HCT116 (cell line): ENCODE measurements around the gene SOBP. TPM values are rescaled to one million over a fixed set of nuclear protein-coding genes. Genes with fewer than 3 reads are reported as not detected.

Source experiments
- ATAC-seq: fragments of 200-7000 bp; cut with Tn5 transposase; 2 replicates; pipeline ENCODE4 v1.9.1; 2020; ENCODE audit warnings: mild to moderate bottlenecking, moderate library complexity
- BruUV-seq: library from RNA; stranded (reverse); fragments of 400-500 nt; replicated peaks from 2 replicates; lab custom pipeline; 2021; lab: Mats Ljungman, UMichigan
- CTCF ChIA-PET: fragments of 300-600 bp; sonication (Branson Sonifier 250); formaldehyde crosslinking; loops from one replicate; lab custom pipeline; 2021; ENCODE audit warnings: antibody characterized with exemption; lab: Charles Lee
- POLR2A ChIA-PET: fragments of 300-600, 350-600 bp; sonication (Branson Sonifier 250); formaldehyde crosslinking; loops from one replicate; lab custom pipeline; 2021; ENCODE audit warnings: antibody characterized with exemption; lab: Charles Lee
- RAD21 ChIA-PET, 2 experiments: fragments of 300-600 bp; sonication (Branson Sonifier 250); formaldehyde crosslinking; loops; one replicate each; lab custom pipeline; 2023; ENCODE audit warnings: low total read pairs in 2 of 2; ENCODE audit not compliant: uncharacterized antibody in 2 of 2, unreplicated experiment in 2 of 2, low non-redundant PET in 1 of 2; lab: Charles Lee
- DNase-seq: peaks from one replicate; pipeline ENCODE4 v3.0.0-alpha.2; 2010; ENCODE audit warnings: low read depth, low spot score
- H2AFZ ChIP-seq: fragments of 200-600 bp; shearing (Covaris generic), sonication (generic); 2 replicates; pipeline ENCODE4 v1.6.1; 2017; ENCODE audit warnings: low read depth, mixed run types, mixed read lengths, antibody characterized with exemption, low read length; ENCODE audit not compliant: poor library complexity, severe bottlenecking
- H3K27ac ChIP-seq: 2 replicates; pipeline ENCODE4 v1.5.1; 2012; ENCODE audit warnings: low read depth, low read length
- H3K27me3 ChIP-seq: fragments of 200-600 bp; sonication (generic); 2 replicates; pipeline ENCODE4 v1.6.1; 2016; ENCODE audit warnings: mixed run types, low read length, mixed read lengths; ENCODE audit not compliant: insufficient read depth
- H3K36me3 ChIP-seq, 2 experiments: fragments of 200-500 bp in 1 of 2; fragments of 200-600 bp in 1 of 2; sonication (Bioruptor generic) in 1 of 2; sonication (generic) in 1 of 2; 2 replicates each; pipeline versions ENCODE4 v1.5.1 to v1.6.1; 2014 to 2016; ENCODE audit warnings: low read length in 2 of 2, inconsistent platforms in 1 of 2, mixed read lengths in 1 of 2, mixed run types in 1 of 2; ENCODE audit not compliant: insufficient read depth in 2 of 2, control insufficient read depth in 1 of 2
- H3K4me1 ChIP-seq, 2 experiments: fragments of 200-600 bp in 1 of 2; sonication (generic) in 1 of 2; 2 replicates each; pipeline versions ENCODE4 v1.5.1 to v1.6.1; 2012 to 2017; ENCODE audit warnings: low read length in 2 of 2, inconsistent platforms in 1 of 2, mild to moderate bottlenecking in 1 of 2, mixed read lengths in 1 of 2, mixed run types in 1 of 2, moderate library complexity in 1 of 2; ENCODE audit not compliant: insufficient read depth in 2 of 2, control insufficient read depth in 1 of 2
- H3K4me2 ChIP-seq: fragments of 200-600 bp; sonication (generic); 2 replicates; pipeline ENCODE4 v1.6.1; 2017; ENCODE audit warnings: mixed run types, low read length, mixed read lengths
- H3K4me3 ChIP-seq, 2 experiments: fragments of 200-600 bp in 1 of 2; sonication (generic) in 1 of 2; replicated peaks in 1 of 2; 2 replicates each; pipeline ENCODE4 v1.5.1; 2011 to 2016; ENCODE audit warnings: low read length in 2 of 2, control low read depth in 1 of 2, low read depth in 1 of 2, mild to moderate bottlenecking in 1 of 2, mixed read lengths in 1 of 2, mixed run types in 1 of 2
- H3K79me2 ChIP-seq: fragments of 200-600 bp; sonication (generic); 2 replicates; pipeline ENCODE4 v1.6.1; 2017; ENCODE audit warnings: mild to moderate bottlenecking, mixed run types, low read length, moderate library complexity, mixed read lengths; ENCODE audit not compliant: insufficient read depth
- H3K9ac ChIP-seq: fragments of 200-600 bp; sonication (generic); 2 replicates; pipeline ENCODE4 v1.6.1; 2016; ENCODE audit warnings: low read length, mixed read lengths
- H3K9me2 ChIP-seq: fragments of 200-600 bp; sonication (generic), shearing (Covaris generic); 2 replicates; pipeline ENCODE4 v1.6.1; 2017; ENCODE audit warnings: mixed run types, mild to moderate bottlenecking, moderate library complexity; ENCODE audit not compliant: insufficient read depth
- H3K9me3 ChIP-seq, 2 experiments: fragments of 200-500 bp in 1 of 2; fragments of 200-600 bp in 1 of 2; sonication (Bioruptor generic) in 1 of 2; sonication (generic) in 1 of 2; 2 replicates each; pipeline ENCODE4 v1.6.1; 2014 to 2017; ENCODE audit warnings: low read length in 2 of 2, mixed read lengths in 2 of 2, inconsistent platforms in 1 of 2, low read depth in 1 of 2, mild to moderate bottlenecking in 1 of 2, mixed run types in 1 of 2, moderate library complexity in 1 of 2; ENCODE audit not compliant: control insufficient read depth in 1 of 2, insufficient read depth in 1 of 2
- H4K20me1 ChIP-seq: fragments of 200-600 bp; sonication (generic), shearing (Covaris generic); 2 replicates; pipeline ENCODE4 v1.6.1; 2017; ENCODE audit warnings: mixed run types, mild to moderate bottlenecking, moderate library complexity; ENCODE audit not compliant: insufficient read depth
- CBX3 ChIP-seq: IDR thresholded peaks from 2 replicates; pipeline ENCODE4 v1.6.1; 2012; ENCODE audit warnings: low read depth
- ELF1 ChIP-seq: IDR thresholded peaks from 2 replicates; pipeline ENCODE4 v1.6.1; 2012; ENCODE audit warnings: low read depth, borderline replicate concordance
- EZH2phosphoT487 ChIP-seq: fragments of 200-600 bp; IDR thresholded peaks from 2 replicates; pipeline ENCODE4 v1.6.1; 2018; ENCODE audit warnings: antibody characterized with exemption, borderline replicate concordance
- FOSL1 ChIP-seq: IDR thresholded peaks from 2 replicates; pipeline ENCODE4 v1.6.1; 2012; ENCODE audit warnings: low read depth
- POLR2A ChIP-seq: IDR thresholded peaks from 2 replicates; pipeline ENCODE4 v1.7.0; 2011; ENCODE audit warnings: borderline replicate concordance; ENCODE audit not compliant: insufficient read depth, insufficient read length; ENCODE audit errors: extremely low read depth
- POLR2AphosphoS5 ChIP-seq: IDR thresholded peaks from 2 replicates; pipeline ENCODE4 v1.6.1; 2011; ENCODE audit warnings: mild to moderate bottlenecking, low read depth, low read length, moderate library complexity
- RAD21 ChIP-seq: IDR thresholded peaks from 2 replicates; pipeline ENCODE4 v1.6.1; 2012; ENCODE audit warnings: low read depth, mild to moderate bottlenecking
- SP1 ChIP-seq: IDR thresholded peaks from 2 replicates; pipeline ENCODE4 v1.6.1; 2012; ENCODE audit warnings: low read depth
- TCF7L2 ChIP-seq: IDR thresholded peaks from 2 replicates; pipeline ENCODE4 v1.7.0; 2011; ENCODE audit warnings: borderline replicate concordance, inconsistent platforms; ENCODE audit not compliant: insufficient read depth, insufficient read length; ENCODE audit errors: extremely low read depth
- YY1 ChIP-seq: IDR thresholded peaks from 2 replicates; pipeline ENCODE4 v1.6.1; 2011; ENCODE audit warnings: low read length, low read depth, moderate library complexity, mild to moderate bottlenecking; ENCODE audit not compliant: insufficient replicate concordance; ENCODE audit errors: extremely low read depth
- intact Hi-C: fragments of 100-400 bp; cut with micrococcal nuclease; formaldehyde crosslinking; loops from 2 replicates; pipeline ENCODE4 v1.10.0; 2022
- total RNA-seq: library from RNA; stranded (reverse); gene quantifications from one replicate; pipeline ENCODE4 v1.2.1, GENCODE V29; 2021; ENCODE audit not compliant: unreplicated experiment
- TF ChIP-seq, protein P1 (sequence below): IDR thresholded peaks from 2 replicates; pipeline ENCODE4 v1.6.1; 2012; ENCODE audit warnings: low read depth
- TF ChIP-seq, protein P2 (sequence below), 3 experiments: fragments of 200-600 bp in 1 of 3; sonication (generic) in 1 of 3; IDR thresholded peaks in 2 of 3; conservative IDR thresholded peaks in 1 of 3; 2 replicates each; pipeline ENCODE4 v1.5.1; 2012 to 2017; ENCODE audit warnings: low read depth in 2 of 3, low read length in 2 of 3, antibody characterized with exemption in 1 of 3, borderline replicate concordance in 1 of 3, control low read depth in 1 of 3, mild to moderate bottlenecking in 1 of 3, mixed read lengths in 1 of 3, mixed run types in 1 of 3, moderate library complexity in 1 of 3; ENCODE audit not compliant: insufficient read depth in 1 of 3
- TF ChIP-seq, protein P3 (sequence below): IDR thresholded peaks from 2 replicates; pipeline ENCODE4 v1.6.1; 2012

The SOBP gene
- total RNA-seq, 1 experiment from 2014 or later: 2.6 TPM

DNA sequence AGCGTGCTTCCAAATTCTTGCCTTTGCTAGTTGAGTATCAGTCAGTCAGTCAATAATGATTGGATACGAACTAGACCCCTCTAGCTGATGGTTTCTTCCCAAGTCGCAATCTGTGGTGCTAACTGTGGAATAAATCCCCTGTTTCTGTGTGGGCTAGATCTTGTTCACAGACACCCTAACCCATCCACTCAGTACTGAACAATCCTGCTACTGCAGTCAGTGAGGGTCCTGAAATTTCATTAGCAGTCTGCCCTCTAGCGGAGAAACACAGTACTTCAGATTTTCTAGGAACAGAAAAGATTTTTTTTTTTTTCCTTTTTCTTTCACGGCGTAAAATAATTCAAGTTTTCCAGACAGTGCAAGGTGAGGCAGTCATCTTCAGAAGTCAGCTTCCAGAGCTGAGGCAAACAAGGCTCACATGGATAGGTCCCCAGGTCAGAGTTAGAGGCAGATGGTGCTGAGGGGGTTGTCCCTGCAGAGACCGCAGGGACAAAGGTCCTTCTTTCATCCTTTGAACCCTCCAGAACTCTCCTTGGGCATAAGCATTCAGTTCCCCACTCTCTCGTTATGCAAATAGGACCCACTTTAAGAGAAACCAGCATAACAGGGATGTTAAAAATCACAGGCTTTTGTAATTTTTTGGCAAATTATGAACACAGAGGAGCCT is 214.6 kb downstream of the SOBP start:
- RAD21 ChIA-PET: no interaction called here
- no peaks in the 10 kb centered on the region for H4K20me1 ChIP-seq

More for the DNA sequence above, 214.6 kb downstream of the SOBP start:
- H3K27ac ChIP-seq: no peak overlapping the region
- no peak overlapping the region for H3K4me3 ChIP-seq
- H3K9me3 ChIP-seq: no peaks in the 10 kb centered on the region
- POLR2A ChIA-PET: no interaction called here
- DNase-seq: peak; percentile 18
- H2AFZ ChIP-seq: peak overlapping the region; percentile 93
- intact Hi-C loops: loop anchor here (1.0 kb wide), 1 partner anchor 29 kb away; no protein-coding TSS in a partner anchor
- H3K27me3 ChIP-seq: no peaks in the 10 kb centered on the region
- 0 out of 4 replicates have a peak, but pooled peaks cover 0 to 2% of the 10 kb centered on the region in 2 experiments for H3K4me1 ChIP-seq
- CTCF ChIA-PET: interaction anchor here (0.8 to 1.2 kb wide), 2 partner anchors 18 to 144 kb away, joined by 3 to 5 read pairs; no protein-coding TSS in a partner anchor
- no peaks in the 10 kb centered on the region for H3K79me2 ChIP-seq
- H3K9me2 ChIP-seq: no peaks in the 10 kb centered on the region
- H3K36me3 ChIP-seq: no peaks in the 10 kb centered on the region
- peak overlapping the region; percentile 58 for H3K4me2 ChIP-seq
- TF ChIP-seq CBX3 (no peak), SP1 (no peak), EZH2phosphoT487 (no peak), RAD21 (peak; percentile 62), ELF1 (no peak), FOSL1 (no peak), POLR2A (no peak), POLR2AphosphoS5 (no peak), YY1 (no peak), TCF7L2 (no peak)
- TF ChIP-seq, protein P1, sequence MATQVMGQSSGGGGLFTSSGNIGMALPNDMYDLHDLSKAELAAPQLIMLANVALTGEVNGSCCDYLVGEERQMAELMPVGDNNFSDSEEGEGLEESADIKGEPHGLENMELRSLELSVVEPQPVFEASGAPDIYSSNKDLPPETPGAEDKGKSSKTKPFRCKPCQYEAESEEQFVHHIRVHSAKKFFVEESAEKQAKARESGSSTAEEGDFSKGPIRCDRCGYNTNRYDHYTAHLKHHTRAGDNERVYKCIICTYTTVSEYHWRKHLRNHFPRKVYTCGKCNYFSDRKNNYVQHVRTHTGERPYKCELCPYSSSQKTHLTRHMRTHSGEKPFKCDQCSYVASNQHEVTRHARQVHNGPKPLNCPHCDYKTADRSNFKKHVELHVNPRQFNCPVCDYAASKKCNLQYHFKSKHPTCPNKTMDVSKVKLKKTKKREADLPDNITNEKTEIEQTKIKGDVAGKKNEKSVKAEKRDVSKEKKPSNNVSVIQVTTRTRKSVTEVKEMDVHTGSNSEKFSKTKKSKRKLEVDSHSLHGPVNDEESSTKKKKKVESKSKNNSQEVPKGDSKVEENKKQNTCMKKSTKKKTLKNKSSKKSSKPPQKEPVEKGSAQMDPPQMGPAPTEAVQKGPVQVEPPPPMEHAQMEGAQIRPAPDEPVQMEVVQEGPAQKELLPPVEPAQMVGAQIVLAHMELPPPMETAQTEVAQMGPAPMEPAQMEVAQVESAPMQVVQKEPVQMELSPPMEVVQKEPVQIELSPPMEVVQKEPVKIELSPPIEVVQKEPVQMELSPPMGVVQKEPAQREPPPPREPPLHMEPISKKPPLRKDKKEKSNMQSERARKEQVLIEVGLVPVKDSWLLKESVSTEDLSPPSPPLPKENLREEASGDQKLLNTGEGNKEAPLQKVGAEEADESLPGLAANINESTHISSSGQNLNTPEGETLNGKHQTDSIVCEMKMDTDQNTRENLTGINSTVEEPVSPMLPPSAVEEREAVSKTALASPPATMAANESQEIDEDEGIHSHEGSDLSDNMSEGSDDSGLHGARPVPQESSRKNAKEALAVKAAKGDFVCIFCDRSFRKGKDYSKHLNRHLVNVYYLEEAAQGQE: no peak
- TF ChIP-seq, protein P2, sequence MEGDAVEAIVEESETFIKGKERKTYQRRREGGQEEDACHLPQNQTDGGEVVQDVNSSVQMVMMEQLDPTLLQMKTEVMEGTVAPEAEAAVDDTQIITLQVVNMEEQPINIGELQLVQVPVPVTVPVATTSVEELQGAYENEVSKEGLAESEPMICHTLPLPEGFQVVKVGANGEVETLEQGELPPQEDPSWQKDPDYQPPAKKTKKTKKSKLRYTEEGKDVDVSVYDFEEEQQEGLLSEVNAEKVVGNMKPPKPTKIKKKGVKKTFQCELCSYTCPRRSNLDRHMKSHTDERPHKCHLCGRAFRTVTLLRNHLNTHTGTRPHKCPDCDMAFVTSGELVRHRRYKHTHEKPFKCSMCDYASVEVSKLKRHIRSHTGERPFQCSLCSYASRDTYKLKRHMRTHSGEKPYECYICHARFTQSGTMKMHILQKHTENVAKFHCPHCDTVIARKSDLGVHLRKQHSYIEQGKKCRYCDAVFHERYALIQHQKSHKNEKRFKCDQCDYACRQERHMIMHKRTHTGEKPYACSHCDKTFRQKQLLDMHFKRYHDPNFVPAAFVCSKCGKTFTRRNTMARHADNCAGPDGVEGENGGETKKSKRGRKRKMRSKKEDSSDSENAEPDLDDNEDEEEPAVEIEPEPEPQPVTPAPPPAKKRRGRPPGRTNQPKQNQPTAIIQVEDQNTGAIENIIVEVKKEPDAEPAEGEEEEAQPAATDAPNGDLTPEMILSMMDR (IDR thresholded peaks at IDR 0.05 in 2 of 3, conservative IDR thresholded peaks at IDR 0.05 in 1 of 3; ENCODE audit: borderline replicate concordance in 1 of 3, insufficient read depth in 1 of 3, low read depth in 2 of 3, low read length in 2 of 3): peak; percentile 67 to 82 (median 70)
- TF ChIP-seq, protein P3, sequence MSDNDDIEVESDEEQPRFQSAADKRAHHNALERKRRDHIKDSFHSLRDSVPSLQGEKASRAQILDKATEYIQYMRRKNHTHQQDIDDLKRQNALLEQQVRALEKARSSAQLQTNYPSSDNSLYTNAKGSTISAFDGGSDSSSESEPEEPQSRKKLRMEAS: no peak
- H3K9ac ChIP-seq: no peak overlapping the region
- BruUV-seq: no TSS peak
- ATAC-seq: peak; percentile 82
